HG03108 (cell line): Measurements from ENCODE around the gene INTU.
A peak's percentile ranks its signal among the peaks of the same experiment; 100 is the strongest.
"Not testable (repeated sequence)": the region's sequence is repeated elsewhere in the genome, so short reads cannot be mapped to it uniquely, and the experiment has no call there.

Source experiments
- ATAC-seq: cut with Tn5 transposase; IDR thresholded peaks from one replicate; pipeline ENCODE4 v1.9.1; 2021; ENCODE audit warnings: moderate library complexity; ENCODE audit not compliant: unreplicated experiment

The INTU gene

DNA sequence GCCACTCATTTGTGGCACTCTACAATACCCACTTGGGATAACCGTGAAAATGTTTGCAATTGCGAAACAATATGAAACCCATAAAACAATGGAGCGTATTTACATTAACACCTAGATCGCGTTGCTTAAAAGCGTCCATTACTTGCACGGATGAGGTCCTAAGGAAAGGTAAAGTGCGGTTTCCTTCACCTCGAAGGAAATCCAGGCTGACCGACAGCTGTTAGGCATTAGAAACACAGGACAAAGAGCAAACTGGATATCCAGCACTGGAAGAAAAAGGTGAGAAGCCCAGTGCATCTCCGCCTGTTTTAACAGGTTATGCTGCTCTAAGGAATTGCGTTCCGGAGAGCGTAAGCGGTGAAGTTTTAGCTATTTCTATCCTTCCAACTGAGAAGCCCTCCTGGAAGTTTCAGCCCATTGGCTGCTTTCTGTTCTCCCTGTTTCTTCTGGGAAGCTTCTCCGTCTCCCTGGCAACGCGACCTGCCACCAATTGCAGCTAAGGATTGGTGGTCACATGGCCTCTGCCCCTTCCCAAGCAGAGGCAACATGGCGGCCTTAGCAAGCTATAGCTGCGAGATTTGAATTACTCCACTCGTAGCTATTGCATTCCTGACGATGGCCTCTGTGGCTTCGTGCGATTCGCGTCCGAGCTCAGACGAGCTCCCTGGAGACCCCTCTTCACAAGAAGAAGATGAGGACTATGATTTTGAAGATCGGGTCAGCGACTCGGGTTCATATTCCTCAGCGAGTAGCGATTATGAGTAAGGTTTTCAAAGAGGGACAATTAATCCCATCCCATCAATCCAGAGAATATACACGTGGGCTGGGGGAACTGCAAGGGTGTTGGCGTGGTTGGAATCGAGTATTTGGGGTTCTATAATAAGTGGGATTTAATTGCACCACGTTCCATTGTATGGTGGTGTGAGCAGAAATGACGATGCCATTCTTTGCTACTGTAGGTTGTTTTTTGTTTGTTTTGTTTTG is at the start of gene INTU:
INTU (plus strand) TSS at position 538 of the 984 bp plus-strand sequence; CDS start at position 616, 78 bp downstream.
- ATAC-seq = peak; percentile 88

DNA sequence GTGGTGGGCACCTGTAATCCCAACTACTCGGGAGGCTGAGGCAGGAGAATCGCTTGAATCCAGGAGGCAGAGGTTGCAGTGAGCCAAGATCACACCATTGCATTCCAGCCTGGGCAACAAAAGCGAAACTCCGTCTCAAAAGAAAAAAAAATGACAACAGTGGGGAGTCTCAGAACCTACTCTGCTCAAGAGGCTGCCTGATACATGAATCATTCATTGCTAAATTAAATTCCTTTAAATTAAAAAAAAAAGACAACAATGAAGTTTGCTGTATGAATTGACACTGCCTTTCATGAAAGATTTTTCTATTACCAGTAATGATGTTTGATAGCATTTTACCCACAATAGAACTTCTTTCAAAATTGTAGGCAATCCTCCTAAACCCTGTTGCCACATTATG is 46.3 kb upstream of the INTU start:
- not testable (repeated sequence) for ATAC-seq

DNA sequence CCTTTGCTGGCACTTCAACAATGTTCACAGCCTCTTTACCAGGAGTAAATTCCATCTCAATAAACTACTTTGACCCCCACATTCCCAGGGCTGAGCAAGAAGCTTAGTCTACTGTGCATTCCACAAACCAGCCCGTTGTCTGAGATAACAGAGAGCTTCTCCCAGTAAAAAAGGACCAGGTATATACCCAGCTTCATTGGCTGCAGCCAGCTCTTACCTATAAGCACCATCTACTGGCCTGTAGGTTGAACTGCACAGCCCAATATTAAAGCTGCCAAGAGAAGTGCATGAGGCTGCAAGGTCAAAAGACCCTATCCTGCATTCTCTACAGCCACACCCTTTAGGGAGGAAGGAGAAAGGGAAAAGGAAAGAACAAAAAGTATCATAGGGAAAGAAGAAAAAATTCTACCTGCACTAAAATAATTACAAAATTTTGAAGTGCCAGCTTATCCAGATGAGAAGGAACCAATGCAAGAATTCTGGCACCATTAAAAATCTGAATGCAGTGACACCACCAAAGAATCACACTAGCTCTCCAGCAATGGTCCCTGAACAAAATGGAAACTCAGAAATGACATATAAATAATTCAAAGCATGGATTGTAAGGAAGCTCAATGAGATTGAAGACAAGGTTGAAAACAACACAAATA is 45.7 kb upstream of the INTU start:
- ATAC-seq = peak; percentile 93

DNA sequence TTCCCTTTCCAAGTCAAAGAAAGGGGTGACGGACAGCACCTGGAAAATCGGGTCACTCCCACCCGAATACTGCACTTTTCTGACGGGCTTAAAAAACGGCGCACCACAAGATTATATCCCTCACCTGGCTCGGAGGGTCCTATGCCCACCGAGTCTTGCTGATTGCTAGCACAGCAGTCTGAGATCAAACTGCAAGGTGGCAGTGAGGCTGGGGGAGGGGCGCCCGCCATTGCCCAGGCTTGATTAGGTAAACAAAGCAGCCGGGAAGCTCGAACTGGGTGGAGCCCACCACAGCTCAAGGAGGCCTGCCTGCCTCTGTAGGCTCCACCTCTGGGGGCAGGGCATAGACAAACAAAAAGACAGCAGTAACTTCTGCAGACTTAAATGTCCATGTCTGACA is 43.6 kb upstream of the INTU start:
- not testable (repeated sequence) for ATAC-seq

DNA sequence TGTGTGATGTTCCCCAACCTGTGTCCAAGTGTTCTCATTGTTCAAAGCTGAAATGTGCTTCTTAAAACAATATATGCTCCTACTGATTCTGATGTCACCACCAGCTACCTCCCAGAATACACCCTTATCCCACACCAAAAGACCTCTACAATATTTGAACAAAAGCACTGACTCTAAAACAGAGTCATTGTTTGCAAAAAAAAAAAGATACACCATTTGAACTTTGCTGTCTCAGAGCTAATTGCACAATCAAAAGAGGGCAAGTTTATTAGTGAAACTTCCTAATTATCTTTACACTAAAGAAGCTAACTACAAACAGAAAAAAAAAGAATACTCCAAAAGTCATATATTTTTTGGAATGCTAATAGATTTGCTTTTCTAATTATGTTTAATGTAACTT is 34.1 kb upstream of the INTU start:
- ATAC-seq = no peak

DNA sequence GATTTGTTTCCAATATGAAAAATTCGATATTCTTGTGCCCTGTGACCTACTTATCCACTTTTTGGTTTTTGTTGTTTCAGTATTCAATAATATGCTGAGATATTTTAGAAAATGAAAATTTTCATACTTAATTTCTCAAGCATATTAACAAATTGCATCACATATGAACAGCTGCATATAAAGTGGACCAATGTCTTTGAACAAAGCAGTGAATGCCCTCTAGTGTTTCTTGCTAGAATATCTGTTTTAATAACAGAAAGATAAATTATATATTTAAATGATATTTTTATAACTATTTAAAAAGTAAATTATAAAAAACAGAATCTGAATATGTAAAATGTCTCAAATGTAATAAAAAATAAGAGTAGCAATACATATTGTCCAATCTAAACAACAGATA is 31.7 kb upstream of the INTU start:
- no peak for ATAC-seq

DNA sequence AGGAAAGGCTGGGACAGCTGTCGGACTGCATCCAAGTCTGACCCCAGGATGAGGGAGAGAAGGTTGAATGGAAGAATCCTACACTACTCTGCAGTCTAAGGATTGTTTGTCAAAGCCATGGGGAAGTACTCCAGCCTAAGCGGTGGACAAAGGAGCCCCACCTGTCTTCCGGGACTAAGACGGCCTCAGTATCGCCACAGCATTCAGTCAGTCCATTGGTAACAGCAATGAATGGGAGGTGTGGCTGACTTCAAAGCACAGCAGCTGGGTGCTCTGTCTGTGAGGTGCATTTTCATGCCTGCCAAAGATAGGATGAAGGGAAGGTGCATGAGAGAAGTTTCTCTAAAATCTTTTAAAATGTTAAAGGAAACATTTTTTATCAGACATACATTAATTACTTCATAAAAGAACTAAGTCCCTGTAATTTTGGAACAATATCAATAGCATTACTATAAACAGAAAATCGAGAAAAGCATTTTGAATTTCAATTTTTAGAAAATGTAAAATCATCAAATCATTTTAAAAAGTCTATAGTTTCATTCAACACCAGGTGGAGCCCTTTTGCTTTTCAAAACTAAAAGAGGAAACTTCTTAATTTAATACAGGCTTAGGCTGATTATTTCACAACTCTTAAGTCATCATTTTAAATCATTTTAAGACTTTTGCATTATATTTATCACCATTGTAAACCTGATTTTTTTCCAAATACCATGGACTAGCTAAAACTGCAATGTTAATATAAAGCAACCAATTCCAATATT is 27.6 kb upstream of the INTU start:
- ATAC-seq = no peak

DNA sequence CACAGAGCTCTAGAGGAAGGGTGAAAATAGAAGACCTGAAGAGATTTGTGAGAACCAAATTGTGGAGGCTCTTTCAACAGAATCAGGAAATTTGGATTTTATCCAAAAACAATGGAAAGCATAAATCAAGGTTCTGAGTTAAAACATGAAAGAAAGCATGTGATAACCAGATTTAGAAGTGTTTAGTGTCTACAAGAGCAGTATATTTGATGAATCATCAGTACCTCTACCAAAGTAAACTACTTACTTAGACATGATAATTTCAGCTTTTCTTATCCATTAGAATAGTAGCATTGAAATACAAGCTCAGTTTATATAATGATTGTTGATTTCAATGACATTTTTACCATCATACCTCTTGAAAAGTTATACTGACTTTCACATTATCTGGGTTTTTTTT is 25.9 kb upstream of the INTU start:
- ATAC-seq = no peak

DNA sequence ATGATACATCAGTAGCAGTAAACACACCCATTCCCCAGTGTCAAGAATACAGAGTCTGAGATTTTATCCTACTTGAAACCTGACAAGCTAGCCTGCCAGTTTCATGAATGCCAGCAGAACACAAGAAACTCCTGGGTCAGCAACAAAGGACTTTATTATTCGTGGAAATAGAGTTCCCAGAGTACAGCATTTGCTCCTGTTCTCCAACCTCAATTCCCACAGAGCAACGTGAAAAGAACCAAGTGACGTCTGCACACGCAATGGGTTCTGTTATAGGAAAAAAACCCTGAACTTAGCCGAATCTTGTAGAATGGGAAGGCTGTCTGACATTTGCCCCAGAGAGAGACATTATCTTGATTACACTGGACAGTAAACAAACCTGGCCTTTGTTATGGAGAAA is 23.3 kb upstream of the INTU start:
- no peak for ATAC-seq

DNA sequence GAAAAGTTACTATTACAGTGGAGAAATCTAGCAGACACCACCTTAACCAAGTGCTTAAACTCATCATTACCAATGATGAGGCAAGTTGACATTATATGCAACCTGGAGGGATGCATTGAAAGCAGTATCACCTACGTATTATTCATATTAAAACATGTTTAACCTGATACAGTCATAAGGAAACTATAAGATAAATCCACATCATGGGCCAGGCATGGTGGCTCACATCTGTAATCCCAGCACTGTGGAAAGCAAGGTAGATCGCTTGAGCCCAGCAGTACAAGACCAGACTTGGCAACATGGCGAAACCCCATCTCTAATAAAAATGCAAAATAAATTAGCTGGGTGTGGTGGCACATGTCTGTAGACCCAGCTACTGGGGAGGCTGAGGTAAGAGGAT is 22.3 kb upstream of the INTU start:
- no peak for ATAC-seq

DNA sequence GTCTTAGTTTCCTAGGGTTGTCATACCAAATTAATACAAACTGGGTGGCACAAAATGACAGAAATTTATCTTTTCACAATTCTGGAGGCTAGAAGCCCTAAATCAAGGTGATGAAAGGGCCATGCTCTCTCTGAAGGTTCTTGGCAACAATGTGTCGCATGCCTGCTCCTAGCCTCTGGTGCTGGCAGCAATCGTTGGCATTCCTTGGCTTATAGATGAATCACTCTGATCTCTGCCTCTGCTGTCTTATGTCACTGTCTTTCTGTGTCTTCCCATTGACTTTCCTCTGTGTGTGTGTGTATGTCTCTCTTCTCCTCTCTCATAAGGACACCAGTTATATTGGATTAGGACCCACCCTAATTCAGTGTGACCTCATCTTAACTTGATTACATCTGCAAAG is 15.9 kb upstream of the INTU start:
- ATAC-seq = no peak

DNA sequence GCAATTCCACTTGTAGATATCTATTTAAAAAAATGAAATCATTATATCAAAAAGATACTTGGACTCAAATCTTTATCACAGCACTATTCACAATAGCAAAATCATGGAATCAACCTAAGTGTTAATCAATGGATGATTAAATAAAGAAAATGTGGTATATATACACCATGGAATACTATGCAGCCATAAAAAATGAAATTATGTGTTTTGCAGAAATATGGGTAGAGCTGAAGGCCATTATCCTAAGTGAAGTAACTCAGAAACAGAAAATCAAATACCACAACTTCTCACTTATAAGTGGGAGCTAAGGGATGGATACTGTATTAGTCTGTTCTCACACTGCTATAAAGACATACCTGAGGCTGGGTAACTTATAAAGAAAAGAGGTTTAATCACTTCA is 14.3 kb upstream of the INTU start:
- ATAC-seq = no peak

DNA sequence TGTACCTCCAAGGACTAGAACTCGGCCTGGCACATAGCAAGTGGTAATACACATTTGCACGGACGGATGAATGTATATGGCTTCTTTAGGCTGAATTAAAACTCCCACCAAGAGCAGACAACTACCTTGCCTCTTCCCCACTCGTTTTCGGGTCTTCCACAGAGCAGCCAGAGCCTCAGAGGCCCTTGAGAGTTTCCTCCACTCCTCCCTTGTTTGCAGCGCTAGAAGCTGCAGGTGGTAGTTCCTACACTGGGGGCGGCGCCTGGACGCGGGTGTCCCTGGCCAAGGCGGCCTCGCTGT is 10.2 kb upstream of the INTU start:
- no peak for ATAC-seq

DNA sequence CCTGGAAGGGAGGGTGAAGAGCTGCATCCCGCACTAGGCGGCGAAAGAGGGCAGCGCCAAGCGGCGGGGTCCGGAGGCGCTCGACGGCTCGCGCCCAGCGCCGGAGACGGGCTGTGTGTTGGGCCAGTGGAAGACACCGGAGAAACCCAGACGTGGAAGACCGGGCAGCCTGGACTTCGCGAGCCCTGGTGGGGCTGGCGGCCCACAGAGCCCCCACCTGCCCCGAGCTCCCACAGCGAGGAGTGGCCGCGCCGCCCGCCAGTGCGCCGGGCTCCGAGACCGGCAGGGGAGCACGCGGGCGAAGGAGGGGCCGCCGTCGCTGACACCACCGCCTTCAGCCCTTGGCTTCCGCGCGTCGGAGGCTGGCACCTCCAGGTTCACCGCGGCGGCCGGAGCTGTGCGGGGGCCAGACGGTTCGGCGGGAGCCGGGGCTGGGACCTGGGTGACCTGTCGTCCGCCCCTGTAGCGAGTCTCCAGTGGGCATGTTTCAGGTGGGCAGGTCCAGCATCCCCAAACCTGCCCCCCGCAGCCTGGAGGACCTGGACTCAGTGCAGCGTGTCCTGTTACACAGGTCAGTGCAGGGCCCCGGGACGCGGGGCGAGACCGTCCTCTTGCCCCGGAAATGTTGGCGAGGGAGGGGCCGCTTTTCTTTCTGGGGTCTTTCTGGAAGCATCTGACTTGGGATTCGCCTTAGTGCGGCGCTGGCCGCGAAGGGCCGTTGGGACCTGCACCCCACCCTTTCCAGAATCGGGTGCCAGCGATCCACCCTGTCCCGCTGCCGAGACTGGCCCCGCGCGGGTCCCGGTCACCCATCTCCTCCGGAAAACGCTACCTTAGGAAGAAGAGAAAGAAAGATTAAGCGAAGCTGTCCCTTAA is 9.6 kb upstream of the INTU start:
- ATAC-seq = no peak

DNA sequence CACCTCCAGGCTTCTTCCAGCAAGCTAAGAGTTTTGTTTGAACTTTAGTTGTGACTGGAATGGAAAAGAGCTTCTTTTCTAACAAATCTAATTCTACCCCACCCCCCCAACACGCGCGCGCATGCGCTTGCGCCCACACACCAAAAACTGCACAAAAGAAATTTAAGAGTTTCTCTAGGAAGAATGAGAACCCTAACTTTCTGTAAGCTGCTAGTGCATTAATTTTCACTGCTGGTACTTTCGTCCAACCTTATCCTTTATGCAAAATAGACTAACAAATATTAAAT is 9.0 kb upstream of the INTU start:
- no peak for ATAC-seq

DNA sequence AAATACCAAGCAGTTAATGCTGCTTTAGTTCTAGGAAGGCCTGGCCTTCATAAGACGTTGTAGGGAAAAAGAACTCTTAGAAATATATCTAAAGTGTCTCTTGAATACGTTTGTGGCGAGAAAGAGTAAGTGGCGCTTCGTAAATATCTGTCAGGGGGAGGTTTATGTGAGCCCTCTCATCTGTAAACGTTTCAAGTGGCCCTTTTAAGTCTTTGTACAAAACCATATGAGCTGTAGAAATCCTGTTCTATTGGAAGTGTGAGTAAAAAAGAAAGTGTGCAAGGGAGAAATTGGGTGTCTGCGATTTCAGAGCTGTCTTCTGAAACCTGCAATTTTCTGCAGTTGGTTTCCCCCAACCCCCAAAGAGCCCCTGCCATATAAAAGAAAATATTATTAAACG is 8.6 kb upstream of the INTU start:
- no peak for ATAC-seq

DNA sequence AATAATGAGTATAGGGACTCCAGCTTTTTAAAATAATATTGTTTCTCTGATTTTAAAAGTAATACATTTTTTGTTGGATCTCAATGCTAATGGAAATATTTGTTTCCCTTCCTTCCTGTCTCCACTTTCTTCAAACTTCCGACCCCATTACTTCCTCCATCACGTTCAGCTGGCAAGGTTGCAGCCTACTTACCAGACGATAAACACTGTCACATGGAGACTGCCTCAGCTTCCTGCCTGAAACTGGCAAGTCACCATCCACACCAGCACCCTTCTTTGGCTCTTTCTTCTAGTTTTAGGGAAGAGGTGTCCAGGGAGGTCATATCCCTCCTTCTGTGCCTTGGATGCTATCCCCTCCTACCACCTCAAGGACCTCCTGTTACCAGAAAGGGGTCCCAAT is 3.4 kb upstream of the INTU start:
- ATAC-seq = no peak

DNA sequence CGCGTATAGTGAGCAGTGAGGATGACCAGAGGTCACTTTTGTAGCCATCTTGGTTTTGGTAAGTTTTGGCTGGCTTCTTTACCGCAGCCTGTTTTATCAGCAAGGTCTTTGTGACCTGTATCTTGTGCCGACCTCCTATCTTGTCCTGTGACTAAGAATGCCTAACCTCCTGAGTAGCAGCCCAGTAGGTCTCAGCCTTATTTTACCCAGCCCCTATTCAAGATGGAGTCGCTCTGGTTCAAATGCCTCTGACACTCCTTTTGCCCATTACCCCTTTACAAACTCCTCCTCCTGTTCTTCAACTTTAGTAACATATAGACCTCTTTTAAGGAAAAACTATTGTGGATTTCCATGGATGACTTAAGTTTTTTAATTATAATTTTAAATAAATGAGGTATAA is 2.6 kb upstream of the INTU start:
- ATAC-seq = no peak

DNA sequence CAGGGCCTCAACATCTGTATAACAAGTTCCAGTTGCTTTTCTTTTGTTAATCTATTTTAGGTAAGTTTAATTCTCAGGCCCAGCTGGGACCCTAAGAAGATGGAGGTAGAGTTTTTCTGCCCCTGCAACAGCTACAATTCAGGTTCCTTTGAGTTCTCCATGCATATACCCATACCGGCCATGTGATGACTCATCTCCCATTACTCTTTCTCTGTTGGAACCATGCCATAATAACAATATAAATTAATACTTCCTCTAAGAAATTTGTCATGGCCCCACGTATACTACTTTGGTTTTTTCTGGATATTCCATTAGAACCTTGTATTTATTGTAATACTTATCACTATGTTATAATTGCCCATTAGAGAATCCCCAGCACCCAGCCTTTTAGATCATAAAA is 1.3 kb upstream of the INTU start:
- ATAC-seq = no peak

DNA sequence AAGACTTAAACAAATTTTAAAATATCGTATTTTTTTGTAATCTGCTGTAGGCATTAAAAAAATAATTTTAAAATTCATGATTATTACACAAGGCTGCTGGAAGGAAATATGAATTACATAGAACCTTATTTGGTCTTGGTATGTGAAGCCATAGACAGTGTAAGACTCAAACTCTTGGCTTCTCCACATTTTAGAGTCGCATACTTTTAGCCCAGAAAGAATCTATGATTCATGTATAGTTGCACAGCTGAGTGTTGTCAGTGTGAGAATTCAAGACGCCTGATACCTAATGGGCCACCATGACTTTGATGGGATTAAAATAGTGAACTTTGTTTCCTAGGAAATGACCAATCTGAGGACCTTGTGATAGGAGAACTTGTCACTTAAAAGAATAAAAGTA is 1.4 kb downstream of the INTU start:
- ATAC-seq = no peak

DNA sequence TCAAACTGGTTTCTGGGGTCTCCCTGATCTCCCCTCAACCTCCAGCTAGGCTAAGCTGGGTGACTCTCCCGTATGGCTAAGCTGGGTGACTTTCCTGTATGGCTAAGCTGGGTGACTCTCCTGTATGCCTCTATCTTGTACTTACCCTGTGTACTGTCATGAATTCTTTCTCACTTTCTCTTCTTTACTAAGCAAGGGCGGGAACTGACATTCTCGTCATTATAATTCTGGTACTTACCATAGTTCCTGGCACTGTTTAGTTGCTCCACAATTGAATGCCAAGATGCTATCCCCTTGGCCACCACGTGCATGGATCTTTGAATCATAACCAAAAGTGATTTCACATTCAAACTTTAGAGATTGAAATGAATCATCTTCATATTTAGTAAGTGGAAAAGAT is 8.8 kb downstream of the INTU start:
- no peak for ATAC-seq
